Stimulated activated CD4-positive, alpha-beta T cell treated with anti-CD3 and anti-CD28 coated beads, Interleukin-12 subunit alpha, Interleukin-12 subunit beta, amount 100 ng/mL, for 48 hours (primary cell): ENCODE results near the gene MAFG.

Experiments
- DNase-seq, 3 donors: peaks; one replicate each; pipeline ENCODE4 v3.0.0-alpha.2; 2020; ENCODE audit warnings: low read depth in 2 of 3, low spot score in 1 of 3

Gene MAFG

GRCh38 chr17:81868674-81869220 is 58.8 kb downstream of the MAFG start:
- no peak for DNase-seq
